Renal pelvis (tissue), 12 donors: ENCODE data around the gene NWD2. TPM values are rescaled to one million over a fixed set of nuclear protein-coding genes. Genes with fewer than 3 reads are reported as not detected.
"Not testable (repeated sequence)": the region's sequence is repeated elsewhere in the genome, so short reads cannot be mapped to it uniquely, and the experiment has no call there.

Experiments used
- DNase-seq: peaks from one replicate; pipeline ENCODE4 v3.0.0-alpha.2; 2013
- long read RNA-seq, 16 experiments: transcript quantifications; one replicate each; lab custom pipeline, GENCODE V29; 2026
- polyA plus RNA-seq, 3 donors: library from polyadenylated mRNA; unstranded; fragments of 120-200 nt; gene quantifications; one replicate each; pipeline ENCODE4 v1.2.1, GENCODE V29; 2013; ENCODE audit not compliant: insufficient read length in 3 of 3

Gene NWD2
- polyA plus RNA-seq, result under 1 TPM; 0.20 to 0.31 (median 0.21) TPM
- long read RNA-seq, donor 1, result 0 reads
- long read RNA-seq, donor 2, full-length matches to known transcripts, result 1 of 1 reads
- long read RNA-seq, donor 2, partial matches to known transcripts, result 0 of 1 reads
- long read RNA-seq, donor 2, other reads (novel, unspliced or antisense), result 0 of 1 reads
- long read RNA-seq, donor 3, result 0 reads
- long read RNA-seq, donor 4, result 0 reads
- long read RNA-seq, donor 5, result 0 reads
- long read RNA-seq, donor 6, result 0 reads
- long read RNA-seq, donor 7, result 0 reads
- long read RNA-seq, donor 8, result 0 reads
- long read RNA-seq, donor 9, result 0 reads
- long read RNA-seq, donor 10, result 0 reads
- long read RNA-seq, donor 11, result 0 reads
- long read RNA-seq, donor 12, result 0 reads
- long read RNA-seq, donor 13, result 0 reads
- long read RNA-seq, donor 14, result 0 reads
- long read RNA-seq, donor 15, result 0 reads
- long read RNA-seq, donor 16, result 0 reads

- peak; percentile 61 for DNase-seq
These were observed at the start of gene NWD2 for GRCh38 chr4:37244583-37245390. NWD2 (plus strand) TSS chr4:37244743; CDS start chr4:37245068, 325 bp downstream.

- DNase-seq, result no peak
These were observed 46.6 kb upstream of the NWD2 start for GRCh38 chr4:37197899-37198298.

- DNase-seq, result not testable (repeated sequence)
These were observed 39.8 kb upstream of the NWD2 start for GRCh38 chr4:37204740-37205139.

- DNase-seq, result no peak
These were observed 28.3 kb upstream of the NWD2 start for GRCh38 chr4:37216209-37216608.

GRCh38 chr4:37219242-37219641, 25.3 kb upstream of the NWD2 start:
- peak; percentile 28 for DNase-seq

- DNase-seq, result no peak
These were observed 24.6 kb upstream of the NWD2 start for GRCh38 chr4:37219990-37220389.

GRCh38 chr4:37220685-37221084, 23.9 kb upstream of the NWD2 start:
- DNase-seq, result no peak

- no peak for DNase-seq
These were observed 20.8 kb upstream of the NWD2 start for GRCh38 chr4:37223732-37224131.

- no peak for DNase-seq
These were observed 19.7 kb upstream of the NWD2 start for GRCh38 chr4:37224854-37225253.

GRCh38 chr4:37225778-37226177, 18.8 kb upstream of the NWD2 start:
- no peak for DNase-seq

- DNase-seq, result no peak
These were observed 12.2 kb upstream of the NWD2 start for GRCh38 chr4:37232315-37232714.

- no peak for DNase-seq
These were observed 8.4 kb upstream of the NWD2 start for GRCh38 chr4:37236165-37236564.

GRCh38 chr4:37241647-37242046, 2.9 kb upstream of the NWD2 start:
- DNase-seq, result no peak

GRCh38 chr4:37243051-37243450, 1.5 kb upstream of the NWD2 start:
- DNase-seq, result no peak

- no peak for DNase-seq
These were observed 591 bp upstream of the NWD2 start for GRCh38 chr4:37243722-37244582.

- no peak for DNase-seq
These were observed 930 bp downstream of the NWD2 start for GRCh38 chr4:37245391-37245954.

GRCh38 chr4:37246891-37247290, 2.3 kb downstream of the NWD2 start:
- DNase-seq, result no peak

GRCh38 chr4:37258221-37258620, 13.7 kb downstream of the NWD2 start:
- no peak for DNase-seq

GRCh38 chr4:37268319-37268718, 23.8 kb downstream of the NWD2 start:
- no peak for DNase-seq

- no peak for DNase-seq
These were observed 34.6 kb downstream of the NWD2 start for GRCh38 chr4:37279121-37279520.

- DNase-seq, result no peak
These were observed 35.5 kb downstream of the NWD2 start for GRCh38 chr4:37279894-37280592.
